Frontal cortex (tissue), 4 donors: Measurements from ENCODE around the gene MYH6. TPM values are rescaled to one million over a fixed set of nuclear protein-coding genes. Genes with fewer than 3 reads are reported as not detected.
"Not testable (repeated sequence)": the region's sequence is repeated elsewhere in the genome, so short reads cannot be mapped to it uniquely, and the experiment has no call there.

Experiments used
- DNase-seq, 2 donors: peaks; one replicate each; pipeline ENCODE4 v3.0.0; 2012; ENCODE audit warnings: low spot score in 2 of 2
- FAIRE-seq: peaks from 2 replicates; lab custom pipeline; 2012; peaks lifted over from hg19 to GRCh38; lab: Jason Lieb, UNC
- total RNA-seq: library from RNA; depleted of rRNA; stranded (reverse); fragments of >200 nt; gene quantifications from one replicate; pipeline ENCODE4 v1.2.3, GENCODE V29; 2014
- donor health status: control.
- donor health status: control.
- donor health status: control.

MYH6 gene
- not detected for total RNA-seq

DNA sequence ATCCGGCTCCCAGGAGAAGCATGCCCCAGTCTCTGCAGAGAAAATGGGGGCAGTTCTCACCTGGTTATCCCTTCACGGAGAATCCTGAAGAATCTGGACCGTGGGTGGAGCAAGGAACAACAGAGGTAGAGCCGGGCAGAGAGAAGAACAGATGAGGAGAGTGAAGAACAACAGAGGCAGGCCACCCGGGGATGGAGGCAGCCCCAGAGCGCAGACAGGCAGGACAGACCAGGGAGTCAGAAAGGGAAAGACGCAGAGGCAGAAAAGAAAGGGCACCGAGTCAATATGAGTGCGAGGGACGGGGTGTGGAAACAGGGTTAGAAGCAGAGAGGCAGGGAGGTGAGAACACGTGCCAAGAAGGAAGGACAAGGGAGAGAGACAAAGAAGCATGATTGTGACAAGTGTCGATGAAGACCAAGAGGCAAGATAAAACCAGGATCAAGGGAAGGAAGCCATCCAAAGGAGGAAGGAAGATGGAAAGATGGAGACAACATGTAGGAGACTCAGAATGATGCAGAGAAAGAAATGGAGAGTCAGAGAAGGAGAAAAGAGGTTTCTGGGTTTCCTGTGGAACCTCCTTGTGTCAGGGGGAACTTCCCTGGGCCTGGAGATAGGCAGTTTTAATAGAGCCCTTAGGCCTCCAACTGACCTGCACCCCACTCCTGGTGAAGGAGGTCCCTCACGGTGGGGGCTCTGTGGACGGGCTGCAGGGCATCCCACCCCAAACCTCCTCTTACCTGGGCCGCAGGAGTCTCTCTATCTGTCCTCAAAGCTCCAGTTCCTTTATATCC, at the start of gene MYH6:
TSS of gene MYH6 (minus strand) at position 758 of the 791 bp plus-strand sequence. CDS start 1,050 bp downstream, outside the sequence.
- DNase-seq, result no peak
- FAIRE-seq, result no peak

GRCh38 chr14:23456883-23457586, 49.0 kb upstream of the MYH6 start:
- not testable (repeated sequence) for FAIRE-seq, DNase-seq

DNA sequence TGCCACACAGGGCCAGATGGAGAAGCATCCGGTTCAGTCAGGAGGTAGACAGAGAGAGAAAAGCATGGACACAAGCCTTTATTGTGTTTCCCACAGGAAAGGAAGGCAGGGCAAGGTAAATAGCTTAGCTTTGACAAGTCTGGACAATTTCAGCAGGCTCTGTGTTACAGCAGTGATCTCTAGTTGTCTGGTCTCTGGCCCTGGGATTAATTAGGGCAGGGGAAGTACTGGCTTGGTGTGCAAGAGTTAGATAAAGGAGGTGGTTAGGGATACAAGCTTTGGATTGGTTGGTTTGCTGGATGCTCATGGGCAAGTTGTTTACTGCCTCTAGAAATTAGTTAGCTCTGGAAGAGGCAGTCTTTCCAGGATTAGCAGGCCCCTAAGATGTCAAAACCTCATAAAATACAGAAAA, 46.4 kb upstream of the MYH6 start:
- FAIRE-seq (no peak), DNase-seq (no peak)

GRCh38 chr14:23452237-23452636, 44.2 kb upstream of the MYH6 start:
- DNase-seq (no peak), FAIRE-seq (no peak)

GRCh38 chr14:23450379-23450778, 42.3 kb upstream of the MYH6 start:
- no peak for DNase-seq
- FAIRE-seq, result no peak

- FAIRE-seq (no peak), DNase-seq (no peak)
Measured at GRCh38 chr14:23449314-23449713, 41.2 kb upstream of the MYH6 start.

DNA sequence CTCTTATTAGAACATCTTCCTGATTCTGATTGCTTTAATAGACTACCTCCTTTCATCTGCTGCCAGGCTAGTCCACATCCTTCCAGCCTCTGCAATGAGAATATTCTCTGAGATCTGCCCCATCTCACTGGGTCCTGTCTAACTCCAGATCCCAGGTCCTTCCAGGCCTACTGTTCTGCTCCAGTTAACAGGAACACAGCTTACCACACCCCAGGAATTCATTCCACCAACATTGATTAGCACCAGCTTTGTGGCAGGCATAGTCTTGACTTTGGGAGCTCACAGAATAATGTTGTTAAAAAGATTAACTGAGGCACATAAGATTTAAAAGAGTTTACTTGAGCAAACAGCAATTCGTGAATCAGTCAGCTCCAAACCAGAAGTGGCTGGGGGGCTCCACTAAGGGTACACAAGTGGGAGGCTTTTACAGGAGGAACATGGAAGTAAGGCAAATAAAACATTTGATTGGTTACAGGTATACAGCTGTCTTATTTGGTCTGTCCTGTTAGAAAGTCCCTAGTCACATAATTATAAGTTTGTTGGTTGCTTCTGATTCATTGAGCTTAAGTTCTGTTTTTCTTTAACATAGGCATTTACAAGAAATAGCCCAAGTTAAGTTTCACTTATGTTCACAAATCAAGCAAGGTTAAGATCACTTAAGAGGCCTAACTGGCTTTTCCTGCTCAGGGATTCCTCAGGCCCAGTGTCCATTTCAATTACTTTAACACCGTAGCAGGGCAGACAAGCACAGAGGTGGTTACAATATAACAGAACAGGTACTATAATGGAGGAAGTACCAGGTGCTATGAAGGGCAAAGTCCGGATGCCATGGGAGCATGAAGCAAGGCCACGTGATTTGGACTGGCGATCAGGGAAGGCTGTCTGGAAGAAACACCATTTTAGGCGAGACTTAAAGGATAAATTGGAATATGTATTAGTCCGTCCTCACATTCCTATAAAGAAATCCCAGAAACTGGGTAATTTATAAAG, 39.6 kb upstream of the MYH6 start:
- FAIRE-seq, result no peak
- DNase-seq, result no peak

DNA sequence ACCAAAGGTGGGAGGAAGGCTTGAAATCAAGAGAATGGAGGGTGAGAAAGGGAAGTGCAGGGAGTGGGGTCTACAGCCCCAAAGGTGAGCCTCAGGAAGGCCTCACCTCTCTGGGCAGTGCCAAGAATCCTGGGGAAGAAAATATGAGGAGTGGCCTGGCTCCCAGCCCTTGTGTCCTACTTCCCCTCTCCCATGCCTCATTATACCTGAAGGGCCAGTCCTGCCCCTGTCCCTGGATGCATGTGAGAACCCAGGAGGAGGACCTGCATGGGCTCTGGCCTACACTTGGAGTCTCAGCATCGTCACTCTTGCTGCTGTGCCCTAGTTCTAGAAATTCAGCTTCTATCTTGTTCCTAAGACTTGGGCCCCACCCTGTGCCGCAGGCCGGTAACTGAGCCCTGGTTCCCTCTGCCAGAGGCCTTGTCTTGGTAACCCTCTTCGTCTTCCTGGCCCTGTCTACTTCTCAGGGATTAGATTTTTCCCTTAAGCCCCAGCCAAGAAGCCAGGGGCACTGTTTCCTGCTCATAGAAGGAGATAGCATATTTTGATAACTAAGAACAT, 38.3 kb upstream of the MYH6 start:
- no peak for DNase-seq
- FAIRE-seq, result no peak

DNA sequence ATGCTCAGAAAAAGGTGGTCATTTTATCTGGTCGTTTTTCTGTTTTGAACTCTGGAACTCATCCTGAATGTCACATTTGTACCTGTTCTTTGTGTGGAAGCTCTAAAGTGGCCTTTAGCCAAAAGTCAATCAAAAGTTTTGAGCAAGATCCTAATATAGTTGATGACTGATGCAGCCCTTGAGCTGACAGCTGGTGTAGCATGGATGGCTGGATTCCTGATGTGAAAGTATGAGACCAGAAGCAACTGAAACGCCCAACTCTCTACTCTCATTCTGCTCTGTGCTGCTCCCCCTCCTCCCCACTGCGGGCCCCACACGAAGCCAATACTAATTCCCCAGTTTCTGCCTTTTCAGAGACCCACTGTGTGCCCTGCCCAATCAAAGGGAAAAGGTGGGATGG, 37.7 kb upstream of the MYH6 start:
- DNase-seq, result no peak
- FAIRE-seq, result no peak

GRCh38 chr14:23444314-23444713, 36.2 kb upstream of the MYH6 start:
- no peak for DNase-seq

GRCh38 chr14:23443881-23444280, 35.8 kb upstream of the MYH6 start:
- no peak for DNase-seq
- no peak for FAIRE-seq

More at GRCh38 chr14:23444314-23444713, 36.2 kb upstream of the MYH6 start:
- no peak for FAIRE-seq

DNA sequence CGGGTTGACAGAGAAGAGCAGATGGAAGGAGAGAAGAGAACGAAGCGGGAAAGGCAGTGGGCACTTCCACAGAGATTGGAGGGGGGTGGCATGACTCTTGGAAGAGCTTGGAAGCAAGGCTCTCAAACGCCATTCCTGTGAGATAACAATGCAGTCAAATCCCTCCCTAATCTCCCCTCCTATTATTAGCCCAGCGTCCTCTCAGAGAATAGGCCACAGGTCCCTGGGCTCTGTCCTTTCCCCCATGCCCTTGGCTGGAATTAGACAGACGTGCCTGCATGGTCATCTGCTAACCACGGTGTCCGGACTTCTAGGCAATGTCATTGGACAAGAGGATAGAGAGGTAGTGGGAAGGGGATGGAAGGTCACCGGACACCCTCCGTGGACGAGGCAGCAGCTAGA, 35.3 kb upstream of the MYH6 start:
- no peak for DNase-seq

DNA sequence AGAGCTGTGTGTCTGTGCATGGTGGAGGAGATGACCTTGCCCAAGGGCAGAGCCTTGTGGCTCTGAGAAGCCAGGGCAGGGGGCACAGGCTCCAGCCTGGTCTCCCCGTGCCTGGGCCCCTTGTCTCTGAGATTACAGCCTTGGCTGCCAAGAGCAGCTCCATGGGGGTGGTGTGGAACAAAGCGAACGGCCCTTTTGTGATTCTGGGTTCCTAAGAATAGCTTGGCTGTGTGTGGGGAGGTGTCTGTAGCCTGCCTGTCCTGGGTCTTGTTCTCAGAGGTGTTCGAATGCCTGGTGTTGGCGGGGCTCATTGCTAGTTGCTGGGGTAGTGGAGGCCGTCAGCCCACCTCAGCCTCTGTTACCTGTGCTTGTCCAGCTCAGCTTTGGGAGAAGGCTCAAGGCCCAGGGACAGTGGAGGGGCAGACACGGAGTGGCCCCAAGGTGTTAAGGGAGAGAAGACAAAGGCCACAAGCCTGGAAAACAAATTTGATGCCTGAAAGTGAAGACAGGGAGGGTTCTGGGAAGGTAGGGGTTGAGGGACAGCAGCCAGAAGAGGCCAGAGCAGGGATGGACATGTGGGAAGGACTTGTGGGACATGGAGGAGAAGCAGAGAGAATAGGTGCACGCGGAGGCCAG, 34.8 kb upstream of the MYH6 start:
- FAIRE-seq, result no peak
- DNase-seq, result no peak

More for the DNA sequence above, 35.3 kb upstream of the MYH6 start:
- no peak for FAIRE-seq

DNA sequence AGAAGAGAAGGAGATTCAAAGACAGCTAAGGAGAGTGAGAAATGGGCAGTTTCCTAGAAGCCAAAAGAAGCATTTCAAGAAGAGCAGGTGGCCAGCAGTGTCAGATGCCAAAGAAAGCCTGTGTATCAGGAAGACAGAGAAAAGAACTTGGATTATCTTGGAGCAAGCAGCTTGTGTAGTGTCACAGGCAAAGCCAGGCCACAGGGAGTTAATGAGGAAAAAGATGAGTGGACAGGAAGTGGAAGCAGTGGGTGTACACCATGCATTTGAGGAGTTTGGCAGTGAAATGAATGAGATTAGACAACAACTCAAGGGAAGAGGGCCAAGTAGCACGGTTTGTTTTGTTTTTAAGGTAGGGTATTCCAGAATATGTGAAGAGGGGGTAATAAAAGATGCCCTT, 33.0 kb upstream of the MYH6 start:
- FAIRE-seq, result no peak
- no peak for DNase-seq

DNA sequence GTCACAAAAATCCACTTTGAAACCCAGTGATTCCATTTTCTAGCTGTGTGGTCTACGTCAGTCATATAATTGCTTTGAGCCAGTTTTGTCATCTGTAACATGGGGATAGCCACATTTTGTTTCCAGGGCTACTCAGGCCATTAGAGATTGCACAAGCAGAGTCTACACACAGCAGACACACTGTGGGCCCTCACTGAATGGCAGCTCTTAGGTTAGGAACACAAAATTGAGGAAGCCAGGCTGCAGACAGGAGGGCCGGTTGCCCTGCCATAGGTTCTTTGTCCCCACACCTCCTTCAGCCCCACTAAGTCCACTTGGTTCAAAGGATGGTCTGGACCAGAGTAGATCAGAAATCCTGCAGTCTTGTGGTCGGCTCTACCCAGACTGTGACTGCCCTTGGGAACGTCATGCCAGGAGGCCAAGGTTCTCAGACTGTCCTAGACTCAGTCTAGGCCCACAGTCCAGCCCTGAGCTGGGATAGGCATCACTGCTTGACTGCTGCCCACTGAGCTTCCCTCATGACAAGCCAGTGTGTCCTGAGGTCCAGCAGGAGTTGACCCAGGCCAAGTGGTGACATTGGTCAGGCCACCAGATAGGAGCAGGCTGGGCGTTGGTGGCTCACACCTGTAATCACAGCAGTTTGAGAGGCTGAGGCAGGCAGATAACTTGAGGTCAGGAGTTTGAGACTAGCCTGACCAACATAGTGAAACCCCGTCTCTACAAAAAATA, 31.2 kb upstream of the MYH6 start:
- DNase-seq, result no peak
- FAIRE-seq, result no peak

GRCh38 chr14:23438101-23438971, 30.3 kb upstream of the MYH6 start:
- no peak for DNase-seq
- FAIRE-seq, result no peak

DNA sequence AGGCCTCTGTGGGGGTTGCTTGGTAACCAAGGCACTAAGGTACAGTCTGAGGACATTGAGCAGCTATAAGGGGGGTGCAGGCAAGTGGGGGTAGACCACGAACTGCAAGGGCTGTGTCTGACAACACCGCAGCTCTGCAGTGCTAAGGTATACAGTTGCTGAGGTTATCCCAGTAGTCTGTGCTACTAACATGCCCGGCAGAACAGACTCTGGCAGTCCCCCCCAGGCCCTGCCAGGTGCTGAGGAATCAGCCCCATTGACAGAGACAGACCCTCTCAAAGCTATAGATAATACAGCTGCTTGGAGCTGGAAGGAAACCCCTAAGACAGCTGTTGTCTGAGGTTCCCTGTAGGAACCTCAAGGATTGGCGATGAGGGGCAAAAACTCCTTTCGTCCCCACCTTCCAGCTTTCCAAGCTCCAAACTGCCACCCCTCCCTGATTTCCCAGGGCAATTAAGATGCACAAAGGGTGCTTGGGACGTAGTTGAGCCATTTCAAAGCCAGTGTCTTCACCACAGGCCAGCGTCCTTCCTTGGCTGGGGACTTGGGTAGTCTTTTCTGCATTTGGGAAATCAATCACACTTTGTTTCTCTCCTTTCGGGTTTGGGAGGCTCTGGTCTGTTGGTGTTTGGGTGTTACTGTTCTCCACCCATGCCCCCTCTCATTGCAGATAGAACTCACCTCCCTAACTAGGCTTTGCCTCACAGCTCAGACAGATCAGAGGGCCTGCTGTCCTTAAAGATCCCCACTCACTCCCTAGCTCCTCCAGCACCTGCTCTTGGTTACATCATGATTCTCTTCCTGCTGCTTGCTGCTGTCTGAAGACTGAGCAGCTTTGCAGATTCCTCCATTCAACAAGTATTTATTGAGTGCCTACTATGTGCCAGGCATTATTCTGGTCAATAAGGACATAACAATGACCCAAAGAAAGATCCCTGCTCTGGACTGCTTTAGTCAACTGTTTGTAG, 29.3 kb upstream of the MYH6 start:
- no peak for DNase-seq
- FAIRE-seq, result no peak
